ENCODE data around the gene TSHZ2. TPM values are rescaled to one million over a fixed set of nuclear protein-coding genes. Genes with fewer than 3 reads are reported as not detected.

TSHZ2 gene
- polyA plus RNA-seq, 12 donors, result 8.0 to 36.9 (median 14.7) TPM; not detected in 1

DNA sequence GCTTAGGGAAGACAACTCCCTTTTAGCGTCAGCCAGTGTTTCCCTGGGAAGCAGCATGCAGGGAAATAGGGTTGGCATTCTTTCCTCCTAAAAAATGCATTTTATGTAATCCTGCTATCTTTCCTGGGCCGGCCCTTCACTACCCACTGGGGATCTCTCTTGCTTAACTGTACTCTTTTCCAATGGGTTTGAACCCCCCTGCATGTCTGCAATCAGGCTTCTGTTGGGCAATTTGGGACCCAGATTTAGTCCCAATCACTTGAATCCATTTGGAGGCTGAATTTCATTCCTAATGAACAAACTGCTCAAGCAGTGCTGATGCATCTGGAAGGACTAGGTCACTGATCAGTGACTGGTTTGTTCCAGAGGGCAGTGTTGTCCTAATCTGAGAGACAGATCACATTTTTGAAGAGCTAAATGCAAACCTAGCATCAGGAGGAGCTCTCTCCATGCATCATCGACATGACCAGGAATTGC lies 152.0 kb downstream of the TSHZ2 start:
- DNase-seq, result no peak

DNA sequence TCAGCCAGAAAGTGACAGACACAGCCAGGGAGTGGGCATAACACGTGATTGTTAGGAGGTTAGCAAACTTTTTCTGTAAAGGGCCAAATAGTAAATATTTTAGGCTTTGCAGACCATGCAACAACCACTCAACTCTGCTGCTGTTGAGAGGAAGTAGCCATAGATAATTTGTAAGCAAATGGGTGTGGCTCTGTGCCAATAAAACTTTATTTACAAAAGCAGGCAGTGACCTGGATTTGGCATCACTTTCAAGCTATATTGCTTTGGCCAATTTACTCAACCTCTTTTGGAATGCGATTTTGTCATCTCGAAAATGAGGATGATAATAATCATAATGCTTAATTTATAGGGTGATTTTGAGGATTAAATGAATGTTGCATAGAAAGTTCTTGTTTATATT lies 152.6 kb downstream of the TSHZ2 start:
- no peak for DNase-seq

DNA sequence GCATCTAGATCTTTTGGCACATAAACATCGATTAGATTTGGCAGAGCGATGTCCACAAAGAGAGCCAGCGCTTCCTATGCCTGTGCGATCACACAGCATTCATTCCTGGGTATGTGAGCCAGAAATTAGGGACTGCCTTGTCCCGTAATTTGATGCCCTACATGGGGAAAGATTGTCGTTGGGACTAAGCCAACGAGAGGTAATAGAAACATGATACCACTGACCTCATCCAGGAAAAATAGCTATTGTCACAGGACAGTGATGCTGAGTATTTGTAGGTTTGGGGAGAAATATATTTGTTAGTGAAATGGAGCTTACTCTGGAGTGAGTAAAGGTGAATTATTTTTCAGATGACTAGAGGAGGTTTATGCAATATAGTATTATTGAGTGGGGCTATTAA lies 154.0 kb downstream of the TSHZ2 start:
- DNase-seq, result no peak

DNA sequence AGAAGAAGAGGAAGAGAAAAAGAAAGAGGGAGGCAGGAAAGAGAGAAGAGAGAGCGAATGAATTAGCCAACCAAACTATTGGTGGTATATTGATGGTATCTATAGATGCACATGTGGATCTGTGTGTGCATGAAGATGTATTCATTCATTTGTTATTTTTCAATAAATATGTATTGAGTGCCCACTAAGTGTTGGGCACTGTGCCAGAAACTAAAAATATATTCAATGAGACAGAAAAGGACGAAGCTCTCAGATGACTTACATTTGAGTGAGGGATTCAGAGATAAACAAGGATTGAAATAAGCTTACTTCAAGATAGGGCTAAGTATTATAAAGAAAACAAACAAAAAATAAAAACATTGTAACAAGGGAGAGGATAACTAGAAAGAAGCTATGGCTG lies 154.9 kb downstream of the TSHZ2 start:
- DNase-seq, result no peak

DNA sequence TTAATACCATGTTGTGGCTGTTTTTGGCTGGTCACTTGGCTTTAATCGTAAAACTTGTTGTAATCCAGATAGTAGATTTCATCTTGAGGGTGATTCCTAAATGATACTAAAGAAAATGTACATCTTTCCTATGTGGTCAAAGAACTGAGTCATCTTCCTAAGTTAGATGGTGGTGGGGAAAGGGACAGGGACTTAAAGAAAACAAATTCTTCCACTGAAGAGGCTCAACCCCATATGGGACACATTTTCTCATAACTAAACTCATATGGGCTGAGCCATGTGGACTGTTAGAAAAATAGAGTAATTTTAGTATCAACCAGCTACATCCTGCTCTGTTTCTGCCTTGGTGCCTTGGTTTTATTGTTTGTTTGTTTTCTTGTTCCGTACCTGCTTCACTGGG lies 155.8 kb downstream of the TSHZ2 start:
- no peak for DNase-seq

DNA sequence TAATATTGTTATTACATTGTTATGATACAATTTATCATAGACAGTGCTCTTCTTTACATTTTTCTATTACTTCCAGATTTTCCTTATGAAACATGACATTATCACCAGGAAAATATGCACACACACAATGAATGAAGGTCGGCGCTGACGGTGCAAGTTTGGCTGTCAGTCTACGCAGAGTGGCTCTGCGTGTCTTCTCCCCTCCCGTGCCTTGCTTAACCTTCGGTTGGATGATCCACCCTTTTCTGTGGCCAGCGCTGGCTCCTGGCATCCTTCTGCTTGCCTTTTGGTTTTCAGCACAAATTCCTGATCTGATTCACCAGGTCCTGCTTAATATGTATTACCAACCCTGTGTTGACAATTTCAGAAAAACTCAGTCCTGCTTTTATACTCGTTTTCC lies 157.4 kb downstream of the TSHZ2 start:
- DNase-seq, result no peak

DNA sequence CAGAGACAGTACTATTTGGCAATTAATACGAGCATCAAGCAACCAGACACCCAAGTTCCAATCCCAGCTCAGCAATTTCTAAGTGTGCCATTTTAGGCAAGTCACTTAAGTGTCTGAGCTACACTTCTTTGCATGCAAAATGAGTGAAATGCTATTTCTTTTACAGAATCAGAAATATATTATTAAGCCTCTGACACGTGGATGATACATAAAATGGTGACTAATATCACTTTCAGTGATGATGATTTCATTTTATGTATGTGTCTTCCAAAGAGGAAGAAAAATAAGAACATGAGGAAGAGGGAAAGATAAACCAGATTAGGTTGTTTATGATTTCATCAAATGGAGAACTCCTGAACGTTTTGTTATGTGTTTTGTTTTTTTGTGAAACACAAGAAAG lies 158.6 kb downstream of the TSHZ2 start:
- no peak for DNase-seq

DNA sequence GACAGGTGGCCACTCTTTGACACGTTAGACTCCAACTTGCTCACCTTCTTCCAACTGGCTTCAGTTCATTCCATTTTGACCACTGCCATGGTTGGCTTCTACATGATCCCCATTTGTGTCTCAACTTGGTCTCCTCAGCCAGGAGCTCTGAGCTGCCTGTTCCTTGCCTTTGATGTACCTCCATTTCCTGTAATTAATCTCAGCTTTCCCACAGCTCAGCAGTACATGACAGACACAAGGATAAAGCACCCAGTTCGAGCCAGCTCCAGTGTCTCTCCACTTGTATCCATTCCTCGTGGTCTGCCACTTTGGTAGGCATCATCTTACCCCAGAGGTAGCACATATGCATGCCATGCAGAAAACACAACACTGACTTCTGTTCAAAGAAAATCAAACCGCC lies 161.0 kb downstream of the TSHZ2 start:
- no peak for DNase-seq

DNA sequence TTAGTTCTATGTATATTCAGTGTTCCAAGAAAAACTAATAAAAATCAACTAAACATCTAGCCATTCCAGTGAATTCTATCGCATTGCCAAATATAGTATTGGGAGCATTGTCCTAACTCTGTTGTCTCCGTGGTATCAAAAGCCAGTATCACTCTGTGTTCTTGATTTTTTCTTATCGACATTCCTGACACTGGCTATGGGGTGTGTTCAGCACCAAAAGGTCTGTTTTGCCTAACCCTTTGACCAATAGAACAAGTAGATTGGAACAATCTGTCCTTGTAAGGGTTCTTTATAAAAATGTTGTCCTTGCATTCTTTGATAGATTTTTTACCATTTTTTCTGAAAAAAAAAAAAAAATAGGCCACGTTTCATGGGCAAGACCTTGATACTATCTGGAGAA lies 161.5 kb downstream of the TSHZ2 start:
- no peak for DNase-seq

DNA sequence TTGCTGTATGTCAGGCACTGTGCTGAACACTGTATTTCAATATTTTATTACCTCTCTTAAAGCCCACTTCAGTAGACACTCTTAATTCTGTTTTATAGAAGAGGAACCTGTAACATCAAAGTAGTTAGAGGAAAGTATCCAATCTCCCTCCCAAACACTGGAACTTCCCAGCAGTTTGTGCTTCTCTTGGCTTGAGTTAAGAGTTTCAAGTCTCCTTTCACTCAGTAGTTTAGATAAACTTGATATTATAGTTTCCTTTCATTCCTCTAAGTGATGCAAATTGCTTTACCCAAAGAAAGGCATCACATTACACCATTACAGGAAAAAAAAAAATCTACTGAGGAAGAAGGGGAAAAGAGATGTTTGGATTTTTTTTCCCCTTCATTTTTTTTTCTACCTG lies 164.3 kb downstream of the TSHZ2 start:
- no peak for DNase-seq

DNA sequence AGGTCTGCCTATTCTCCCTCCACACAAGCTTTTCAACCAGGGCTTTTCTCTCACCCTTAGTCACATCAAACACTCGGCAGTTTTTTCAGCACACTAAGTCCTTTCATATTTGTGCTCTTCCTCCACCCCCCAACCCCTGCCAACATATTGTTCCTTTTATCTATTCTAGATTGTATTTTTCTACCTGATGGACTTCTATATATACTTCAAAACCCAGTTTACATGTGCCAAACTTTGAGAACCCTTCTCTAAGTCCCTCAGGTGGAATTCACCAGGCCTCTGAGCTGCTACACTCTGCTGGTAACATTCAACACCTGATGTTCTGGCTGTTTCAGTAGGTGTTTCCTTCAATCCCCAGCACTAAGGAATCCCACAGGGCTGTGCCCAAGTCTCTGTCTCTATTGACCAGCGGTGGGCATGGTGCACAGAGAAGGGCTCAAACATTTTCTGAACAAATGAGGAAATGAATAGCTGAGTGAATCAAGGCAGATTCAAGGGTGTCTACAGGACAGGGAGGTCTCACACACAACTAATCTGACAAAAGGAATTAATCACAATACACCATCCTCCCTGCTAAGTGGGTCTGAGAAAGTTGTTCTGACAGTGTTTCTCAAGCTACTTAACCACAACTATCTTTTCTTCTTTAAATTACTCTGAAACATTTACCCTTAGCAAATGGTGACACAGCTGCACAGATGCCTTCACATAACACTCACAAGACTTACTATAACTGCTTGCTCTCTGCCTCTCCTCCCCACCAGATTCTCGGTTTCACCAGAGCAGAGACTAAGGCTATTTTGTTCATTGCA lies 166.5 kb downstream of the TSHZ2 start:
- no peak for DNase-seq

DNA sequence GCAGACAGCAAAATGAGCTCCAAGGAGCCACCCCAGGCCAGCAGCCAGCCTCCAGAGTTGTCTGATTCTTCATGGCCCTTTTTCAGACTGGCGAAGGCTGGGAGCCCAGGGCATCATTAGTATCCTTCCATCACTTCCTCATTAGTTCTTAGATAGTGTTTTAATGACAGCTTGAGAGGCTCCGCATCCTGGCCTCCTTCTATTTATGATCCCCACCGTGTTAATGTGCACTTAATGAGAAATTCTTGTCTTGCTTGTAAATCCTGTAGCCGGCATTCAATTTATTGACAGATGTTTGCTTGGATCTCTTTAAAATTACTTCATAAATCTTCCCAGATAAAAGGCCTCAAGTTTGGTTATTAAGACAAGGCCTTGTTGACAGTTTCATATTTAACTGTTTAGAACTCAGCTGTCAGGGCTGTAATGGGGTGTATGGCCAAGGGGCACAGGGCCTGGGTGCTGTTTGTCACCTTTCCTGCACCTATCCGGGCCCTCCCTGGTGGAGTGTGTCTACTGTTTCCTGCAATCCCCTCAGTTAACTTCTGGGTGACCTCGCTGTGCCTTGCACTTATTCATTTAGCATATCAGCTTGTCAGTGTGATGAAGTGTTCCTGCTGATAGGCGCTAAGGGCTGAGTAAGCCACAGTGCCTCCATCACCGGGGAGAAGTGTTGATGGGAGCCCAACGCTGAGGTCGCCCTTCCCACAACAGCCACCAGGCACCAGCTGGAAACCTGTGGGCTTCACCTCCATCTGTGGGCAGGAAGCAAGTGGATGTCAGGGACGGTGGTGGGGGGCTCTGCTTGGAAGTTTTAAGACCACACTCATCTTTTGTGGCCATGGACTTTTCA lies 169.3 kb downstream of the TSHZ2 start:
- no peak for DNase-seq

DNA sequence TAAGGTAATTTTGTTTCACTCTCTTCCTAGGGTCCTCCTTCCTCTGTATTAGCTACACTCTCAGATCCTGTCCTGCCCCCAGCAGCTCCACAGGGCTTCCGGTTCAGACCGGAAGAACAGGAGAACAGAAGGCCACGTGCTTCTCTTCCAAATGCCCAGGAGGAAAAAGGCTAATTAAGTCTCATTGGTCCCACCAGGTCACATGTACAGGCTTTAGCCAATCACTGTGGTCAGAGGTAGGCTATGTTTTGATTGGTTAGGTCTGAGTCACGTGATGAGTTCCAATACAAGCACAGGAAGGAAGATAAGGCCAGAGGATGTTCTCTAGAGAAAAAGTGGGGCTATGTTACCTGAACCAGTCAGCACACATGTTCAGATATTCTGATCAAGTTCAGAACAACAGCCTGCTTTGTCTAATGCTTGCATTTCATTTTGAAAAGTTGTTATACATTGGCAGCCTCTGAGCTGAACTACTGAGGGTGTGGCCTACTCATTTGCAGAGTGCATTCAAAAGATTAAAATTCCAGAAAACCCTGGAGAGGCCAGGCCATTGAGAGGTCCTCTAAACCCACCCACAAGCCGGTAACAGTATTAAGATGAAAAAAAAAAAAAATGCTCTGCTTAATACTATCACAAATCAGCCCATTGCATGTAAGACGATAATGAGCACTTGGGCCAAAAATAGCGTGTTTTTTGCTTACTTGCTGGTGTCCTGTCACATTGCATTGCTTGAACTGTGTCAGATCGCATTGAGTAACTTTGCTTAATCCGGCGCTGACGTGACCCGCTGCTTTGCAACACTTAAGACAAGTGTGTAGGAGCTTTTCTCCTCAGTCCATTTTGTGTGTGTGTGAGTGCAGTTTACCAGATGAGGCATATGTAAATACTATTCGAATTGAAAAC lies 170.3 kb downstream of the TSHZ2 start:
- DNase-seq, result no peak

DNA sequence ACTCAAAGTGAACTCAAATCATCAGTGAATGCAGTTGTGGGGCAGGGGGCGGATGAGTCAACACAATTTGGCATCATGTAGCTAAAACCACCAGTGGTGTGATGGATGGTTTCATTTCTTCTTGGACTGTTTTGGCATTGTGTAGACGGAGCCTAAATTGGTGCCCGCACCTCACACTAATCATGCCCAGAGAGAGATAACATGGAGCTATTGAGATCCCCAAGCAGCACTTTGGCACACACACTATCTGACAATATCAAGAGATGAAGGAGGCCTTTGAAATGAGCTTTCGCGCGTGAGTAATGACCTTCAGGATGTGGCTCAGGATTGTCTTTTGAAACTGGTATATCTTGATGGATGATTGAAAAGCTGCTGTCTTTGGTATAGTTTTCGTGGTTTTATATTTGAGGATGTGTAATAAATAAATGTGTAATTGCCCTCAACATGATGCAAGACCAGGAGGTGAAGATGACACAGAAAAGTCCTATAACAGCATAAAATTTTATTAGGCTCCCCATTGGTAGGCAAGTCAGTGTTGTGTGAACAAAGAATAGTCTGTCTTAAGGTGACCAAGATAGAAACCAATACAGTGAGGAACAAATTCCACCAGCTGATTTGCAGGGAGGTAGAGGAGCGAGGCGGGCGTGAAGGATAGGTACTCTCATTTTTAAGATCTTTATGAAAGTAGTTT lies 174.2 kb downstream of the TSHZ2 start:
- no peak for DNase-seq

DNA sequence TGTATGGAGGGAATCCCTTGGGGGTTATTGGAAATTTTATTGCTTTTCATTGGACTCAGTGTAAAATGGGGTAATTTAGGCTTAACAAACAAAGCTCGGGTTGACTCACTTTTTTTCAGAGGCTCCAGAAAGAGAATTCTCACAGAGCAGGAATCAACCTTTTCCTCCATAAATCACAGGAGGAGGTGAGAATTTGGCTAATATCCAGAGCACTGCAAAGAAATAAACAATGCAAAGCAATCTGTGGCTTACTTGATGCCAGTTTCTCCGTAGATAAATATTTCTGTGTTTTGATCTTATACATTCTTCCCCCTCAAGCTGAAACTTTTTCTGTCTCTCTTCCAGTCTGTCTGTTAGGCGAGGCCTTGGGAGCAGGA lies 176.6 kb downstream of the TSHZ2 start:
- DNase-seq, result no peak

DNA sequence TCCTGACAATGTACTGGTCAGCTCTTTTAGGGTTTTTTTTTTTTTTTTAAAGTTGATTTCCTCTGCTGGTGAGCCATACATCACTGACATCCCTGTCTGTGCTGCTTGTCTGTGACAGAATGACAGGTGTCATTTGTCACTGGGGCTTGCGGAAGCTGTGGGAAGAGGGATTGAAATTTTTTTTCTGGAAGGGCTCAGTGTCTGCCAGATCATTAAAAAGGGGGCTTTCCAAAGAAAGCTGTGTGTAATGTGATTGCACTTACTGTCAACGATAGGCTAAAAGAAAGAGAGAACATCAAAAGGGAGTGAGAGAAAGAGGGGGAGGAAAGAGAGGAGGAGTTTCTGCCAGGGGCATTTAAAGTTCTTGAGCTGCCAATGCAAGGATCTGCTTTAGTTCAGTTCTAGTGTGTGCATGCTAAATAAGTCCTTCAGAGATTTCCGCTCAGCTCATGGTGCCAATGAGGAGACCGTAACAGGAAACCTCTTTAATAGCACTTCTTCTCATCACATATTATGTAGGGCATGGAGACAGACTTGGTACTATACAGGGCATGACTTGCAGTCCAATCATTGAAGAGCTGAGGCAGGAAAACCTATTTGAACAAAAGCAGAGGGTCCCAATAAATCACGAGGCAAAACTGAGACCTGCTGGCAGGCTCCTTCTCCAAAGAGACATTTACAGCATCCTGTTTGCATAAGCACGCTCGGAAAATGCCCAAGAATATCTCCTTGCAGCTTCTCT lies 177.2 kb downstream of the TSHZ2 start:
- DNase-seq, result peak; percentile 47

DNA sequence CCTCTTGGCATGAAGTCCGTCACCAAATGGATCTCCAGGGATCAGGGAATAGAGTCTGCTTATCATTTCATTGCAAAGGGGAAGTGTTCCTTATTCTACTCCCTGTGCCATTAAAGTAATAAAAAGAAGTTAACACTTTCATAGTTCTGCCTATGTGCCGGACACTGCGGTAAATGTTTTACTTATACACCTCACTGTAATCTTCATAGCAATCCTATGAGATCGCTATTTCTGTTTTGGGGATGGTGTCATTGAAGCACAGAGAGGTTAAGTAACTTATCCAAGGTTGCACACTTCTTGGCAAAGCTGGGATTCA lies 177.7 kb downstream of the TSHZ2 start:
- DNase-seq, result no peak

DNA sequence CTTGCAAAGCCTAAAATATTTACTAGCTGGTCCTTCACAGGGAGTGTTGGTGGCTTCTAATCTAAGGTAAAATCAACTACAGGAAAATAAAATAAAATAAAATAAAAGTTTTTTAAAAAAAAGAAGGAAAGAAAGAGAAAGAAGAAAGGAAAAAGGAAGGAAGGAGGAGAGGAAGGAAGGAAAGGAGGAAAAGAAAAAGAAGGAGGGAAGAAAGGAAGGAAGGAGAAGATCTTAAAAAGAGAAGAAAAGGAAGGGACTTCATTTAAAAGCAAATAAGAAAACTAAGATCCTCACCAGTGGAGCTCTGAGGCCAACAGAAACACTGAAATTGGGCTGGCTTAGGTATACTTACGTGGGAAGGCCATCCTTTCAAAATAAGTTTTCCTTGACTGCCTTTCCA lies 178.4 kb downstream of the TSHZ2 start:
- no peak for DNase-seq

DNA sequence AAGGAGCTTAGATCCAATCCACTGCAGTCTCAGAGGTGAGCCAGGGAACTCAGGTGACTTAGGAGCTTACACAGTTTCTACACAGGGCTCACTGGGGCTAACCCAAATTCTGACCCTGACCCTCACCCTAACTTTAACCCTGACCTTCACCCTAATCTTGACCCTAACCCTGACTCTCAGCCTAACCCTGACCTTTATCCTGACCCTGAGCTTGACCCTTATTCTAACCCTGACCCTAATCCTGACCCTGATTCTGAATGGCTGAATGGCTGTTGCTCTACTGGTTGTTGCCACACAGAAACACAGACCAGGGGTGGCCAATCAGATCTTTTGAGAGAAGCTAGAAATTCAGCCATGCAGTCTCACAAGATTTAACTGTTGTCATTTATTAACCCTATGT lies 180.1 kb downstream of the TSHZ2 start:
- DNase-seq, result no peak

DNA sequence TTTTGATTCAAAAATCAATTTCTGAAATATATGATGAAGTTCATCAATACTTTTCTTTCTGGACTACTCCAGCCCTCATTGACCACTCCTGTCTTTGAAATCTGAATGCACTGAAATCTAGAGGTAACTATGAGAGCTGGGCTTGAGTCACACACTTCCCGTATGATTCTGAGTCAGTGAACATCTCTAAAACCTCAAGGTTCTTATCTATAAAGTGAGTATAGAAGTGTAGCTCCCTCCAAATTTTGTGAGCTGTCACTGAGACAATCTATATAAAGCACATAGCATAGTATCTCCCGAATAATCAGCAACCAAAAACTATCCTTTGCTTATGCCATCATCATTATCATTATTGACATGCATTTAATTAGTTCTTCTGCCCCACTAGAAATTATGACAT lies 182.4 kb downstream of the TSHZ2 start:
- DNase-seq, result no peak

Measured in muscle of arm (tissue), 12 donors.